Raji (cell line): ENCODE data around the gene MVB12B.

ENCODE experiments used
- POLR2A ChIP-seq: IDR thresholded peaks from 2 replicates; pipeline ENCODE4 v1.6.1; 2011; ENCODE audit warnings: low read depth, low read length, control low read depth; ENCODE audit not compliant: insufficient read depth

Gene MVB12B

GRCh38 chr9:126478216-126478981, 151.8 kb downstream of the MVB12B start:
- no peak for TF ChIP-seq POLR2A

- TF ChIP-seq POLR2A = no peak
Measured at GRCh38 chr9:126479515-126479914, 152.9 kb downstream of the MVB12B start.

GRCh38 chr9:126480813-126481212, 154.2 kb downstream of the MVB12B start:
- no peak for TF ChIP-seq POLR2A

GRCh38 chr9:126481862-126482261, 155.2 kb downstream of the MVB12B start:
- TF ChIP-seq POLR2A = no peak

GRCh38 chr9:126482361-126483044, 155.9 kb downstream of the MVB12B start:
- no peak for TF ChIP-seq POLR2A

GRCh38 chr9:126483468-126484073, 156.9 kb downstream of the MVB12B start:
- no peak for TF ChIP-seq POLR2A

GRCh38 chr9:126485662-126486061, 159.0 kb downstream of the MVB12B start:
- no peak for TF ChIP-seq POLR2A

GRCh38 chr9:126486276-126486675, 159.6 kb downstream of the MVB12B start:
- no peak for TF ChIP-seq POLR2A

GRCh38 chr9:126487856-126488255, 161.2 kb downstream of the MVB12B start:
- TF ChIP-seq POLR2A = no peak

- TF ChIP-seq POLR2A = no peak
Measured at GRCh38 chr9:126488310-126488709, 161.7 kb downstream of the MVB12B start.

- TF ChIP-seq POLR2A = no peak
Measured at GRCh38 chr9:126488881-126489404, 162.3 kb downstream of the MVB12B start.

- TF ChIP-seq POLR2A = no peak
Measured at GRCh38 chr9:126489581-126490213, 163.1 kb downstream of the MVB12B start.

GRCh38 chr9:126490214-126490631, 163.6 kb downstream of the MVB12B start:
- no peak for TF ChIP-seq POLR2A

- no peak for TF ChIP-seq POLR2A
Measured at GRCh38 chr9:126490871-126491567, 164.4 kb downstream of the MVB12B start.

GRCh38 chr9:126491568-126491879, 164.9 kb downstream of the MVB12B start:
- no peak for TF ChIP-seq POLR2A
